ENCODE data around the gene BACH2. TPM values are rescaled to one million over a fixed set of nuclear protein-coding genes. Genes with fewer than 3 reads are reported as not detected.
"Not testable (repeated sequence)": the region's sequence is repeated elsewhere in the genome, so short reads cannot be mapped to it uniquely, and the experiment has no call there.

Gene BACH2
- total RNA-seq: 10 to 100 TPM; 44.4 to 48.0 TPM
- polyA plus RNA-seq: 1 to 10 TPM; 6.5 to 7.2 TPM

DNA sequence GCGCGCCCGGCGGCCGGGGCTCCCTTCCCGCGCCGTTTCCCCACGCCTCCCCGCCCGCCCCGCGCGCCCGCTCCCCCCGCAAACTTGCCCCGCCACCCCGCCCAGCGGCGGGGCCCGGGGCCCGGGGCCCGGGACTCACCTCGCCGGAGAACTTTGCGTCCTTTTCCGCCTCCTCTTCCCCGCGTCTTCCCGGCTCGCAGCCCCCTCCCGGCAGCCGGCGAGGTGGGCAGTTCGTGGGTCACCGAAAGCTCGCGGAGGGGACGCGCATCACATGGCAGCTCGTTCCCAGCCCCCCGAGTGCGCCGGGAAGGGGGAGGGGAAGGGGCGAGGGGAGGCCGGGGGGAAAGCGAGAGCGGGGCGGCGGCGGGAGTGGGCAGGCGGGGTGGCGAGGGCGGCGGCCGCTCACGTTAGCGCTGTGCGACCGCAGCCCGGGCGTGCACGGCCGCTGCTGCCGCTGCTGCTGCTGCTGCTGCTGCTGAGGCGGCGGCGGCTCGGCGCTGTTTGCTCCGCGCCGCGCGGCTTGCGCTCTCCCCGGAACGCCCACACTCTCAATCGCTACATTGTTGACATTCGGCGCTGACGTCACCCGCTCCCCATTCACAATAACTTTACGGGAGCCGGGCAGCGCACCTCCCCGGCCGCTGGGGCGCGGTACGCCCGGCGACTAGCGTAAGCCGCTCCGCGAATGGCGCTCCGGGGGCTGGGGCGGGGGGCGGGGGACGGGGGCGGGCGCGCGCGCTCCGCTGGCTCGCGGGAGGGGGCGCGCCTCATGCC, at the start of gene BACH2:
Gene BACH2, minus strand, starts transcription at position 503 of the 774 bp plus-strand sequence. CDS start 287,999 bp downstream, outside the sequence.
- Mint-ChIP-seq H3K9me3 (no peaks in the 10 kb centered on the region), H3K36me3 (peaks cover 0 to 15% of the 10 kb centered on the region in 2 donors), H3K27me3 (peaks cover 0 to 4% of the 10 kb centered on the region in 2 donors), H3K4me1 (peaks cover 14 to 40% (median 24%) of the 10 kb centered on the region in 4 donors), H3K4me3 (peak within 1 kb of the TSS; percentile 90 to 96 (median 93)), H3K27ac (peak within 1 kb of the TSS; percentile 92 to 99 (median 97))
- Histone ChIP-seq H3K36me3 (ENCODE audit: insufficient read depth, low read length) (no peaks in the 10 kb centered on the region), H3K27me3 (ENCODE audit: insufficient read depth, low read length) (no peaks in the 10 kb centered on the region), H3K9me3 (ENCODE audit: control insufficient read depth in 1 of 2, low read length in 2 of 2) (no peaks in the 10 kb centered on the region), H3K4me1 (ENCODE audit: insufficient read depth, low read length) (peaks cover 40% of the 10 kb centered on the region), H3K4me3 (ENCODE audit: low read length in 2 of 2) (peak within 1 kb of the TSS; percentile 43 to 81), H3K27ac (ENCODE audit: low read depth, low read length) (peak within 1 kb of the TSS; percentile 65)
- intact Hi-C loops (cut with micrococcal nuclease): loop anchor here (1.0 to 10.0 kb wide), 7 partner anchors 12 to 1212 kb away; partner anchors contain the start of genes CASP8AP2, MAP3K7 and PNRC1
- ChIA-PET CTCF (ENCODE audit: partially characterized antibody) (interaction anchor here (0.8 to 4.0 kb wide), 19 partner anchors 9 to 355 kb away, joined by 3 to 46 read pairs (median 4); no protein-coding TSS in a partner anchor), POLR2A (ENCODE audit: partially characterized antibody) (interaction anchor here (0.6 to 5.1 kb wide), 24 partner anchors 8 to 1216 kb away, joined by 3 to 79 read pairs (median 4); partner anchors contain the start of gene PNRC1)
- peak; percentile 90 to 96 (median 92) for DNase-seq

DNA sequence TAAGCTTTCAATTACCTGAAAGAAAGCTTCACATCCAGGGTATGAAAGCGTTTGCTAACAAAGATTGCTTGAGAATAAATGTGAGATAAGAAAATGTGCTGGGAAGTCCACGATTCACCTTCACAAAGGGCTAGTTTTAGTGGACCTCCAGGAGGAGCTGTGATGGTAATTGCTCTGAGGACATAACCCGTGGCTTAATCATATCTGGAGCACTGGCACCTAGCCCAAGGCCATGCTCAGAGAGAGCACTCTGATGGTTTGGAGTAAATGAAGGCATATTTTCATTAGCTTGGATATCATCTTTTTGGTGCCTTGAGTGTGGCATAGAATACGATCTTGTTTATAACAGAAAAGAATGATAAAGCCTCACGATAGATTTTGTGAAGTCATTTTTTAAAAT, 46.9 kb upstream of the BACH2 start:
- ChIA-PET POLR2A (ENCODE audit: partially characterized antibody) (interaction anchor here (1.1 kb wide), 1 partner anchor 9 kb away, joined by 4 read pairs; no protein-coding TSS in a partner anchor), CTCF (ENCODE audit: partially characterized antibody) (interaction anchor here (1.4 kb wide), 1 partner anchor 10 kb away, joined by 4 read pairs; no protein-coding TSS in a partner anchor)
- intact Hi-C loops (cut with micrococcal nuclease): no loop called here

DNA sequence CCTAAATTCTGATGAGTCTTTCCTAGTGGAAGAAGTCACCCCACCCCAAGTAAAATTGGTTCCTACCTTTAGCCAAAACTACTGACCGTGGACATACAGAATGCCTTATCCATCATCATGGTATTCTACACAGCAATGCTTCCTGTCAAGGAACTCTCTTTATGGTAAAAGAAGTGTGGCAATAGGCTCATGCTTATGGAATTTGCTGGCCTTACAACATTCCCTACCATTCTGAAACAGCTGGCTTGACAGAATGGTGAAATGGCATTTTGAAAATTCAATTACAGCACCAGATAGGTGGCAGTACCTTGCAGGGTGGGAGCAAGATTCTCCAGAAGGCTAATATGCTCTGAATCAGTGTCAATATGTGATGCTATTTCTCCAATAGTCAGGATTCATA, 41.8 kb upstream of the BACH2 start:
- CTCF ChIA-PET (ENCODE audit: partially characterized antibody): no interaction called here
- no peaks in the 10 kb centered on the region for H3K4me1 Mint-ChIP-seq

More for the DNA sequence above, 46.9 kb upstream of the BACH2 start:
- DNase-seq: no peak
- Mint-ChIP-seq H3K36me3 (no peaks in the 10 kb centered on the region), H3K4me1 (no peaks in the 10 kb centered on the region), H3K4me3 (no peak overlapping the region), H3K27me3 (peaks cover 8 to 10% of the 10 kb centered on the region in 2 donors), H3K27ac (no peak overlapping the region), H3K9me3 (peaks cover 0 to 5% (median 0%) of the 10 kb centered on the region in 8 donors)
- Histone ChIP-seq H3K4me1 (ENCODE audit: insufficient read depth, low read length) (no peaks in the 10 kb centered on the region), H3K27me3 (ENCODE audit: insufficient read depth, low read length) (peaks cover 5% of the 10 kb centered on the region), H3K36me3 (ENCODE audit: insufficient read depth, low read length) (no peaks in the 10 kb centered on the region), H3K9me3 (ENCODE audit: control insufficient read depth in 1 of 2, low read length in 2 of 2) (no peaks in the 10 kb centered on the region), H3K4me3 (ENCODE audit: low read length in 2 of 2) (no peak overlapping the region), H3K27ac (ENCODE audit: low read depth, low read length) (no peak overlapping the region)

DNA sequence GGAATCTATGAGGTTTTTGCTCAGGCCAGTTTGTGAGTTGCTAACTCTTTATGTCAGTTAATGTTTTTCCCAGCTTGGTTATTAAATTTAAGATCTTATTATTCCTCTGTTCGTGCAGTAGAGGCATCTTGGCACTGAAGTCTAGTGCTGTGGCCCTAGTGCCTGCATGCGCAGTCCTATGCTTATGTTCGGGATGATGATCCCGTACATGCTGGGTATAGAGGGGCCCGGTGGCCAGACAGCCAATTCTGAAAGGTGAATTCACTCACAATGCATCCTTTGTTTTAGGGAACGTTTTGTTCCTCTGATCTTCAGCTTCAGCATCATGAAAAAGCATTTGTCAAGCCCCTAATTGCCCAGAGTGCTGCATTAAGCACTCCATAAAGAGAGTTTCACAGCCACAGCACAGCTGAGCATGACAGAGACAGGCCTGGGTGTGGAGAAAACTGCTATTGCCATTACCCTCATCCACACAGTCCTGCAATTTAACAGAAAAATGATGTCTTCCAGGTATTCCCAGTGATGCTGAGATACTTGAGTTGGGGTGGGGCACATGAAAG, 39.8 kb upstream of the BACH2 start:
- H3K4me3 ChIP-seq (ENCODE audit: low read length in 2 of 2): no peak overlapping the region
- no peaks in the 10 kb centered on the region for H3K4me1 ChIP-seq (ENCODE audit: insufficient read depth, low read length)
- no peak overlapping the region for H3K4me3 Mint-ChIP-seq
- H3K36me3 Mint-ChIP-seq: no peaks in the 10 kb centered on the region
- peak overlapping the region in 1 of 7 donors; percentile 31 for H3K27ac Mint-ChIP-seq
- no peak overlapping the region for H3K27ac ChIP-seq (ENCODE audit: low read depth, low read length)
- no peaks in the 10 kb centered on the region for H3K27me3 ChIP-seq (ENCODE audit: insufficient read depth, low read length)
- H3K27me3 Mint-ChIP-seq: no peaks in the 10 kb centered on the region
- no peak for DNase-seq
- ChIA-PET POLR2A (ENCODE audit: partially characterized antibody) (no interaction called here), CTCF (ENCODE audit: partially characterized antibody) (interaction anchor here (0.7 to 1.1 kb wide), 2 partner anchors 142 to 396 kb away, joined by 3 to 4 read pairs; no protein-coding TSS in a partner anchor)
- peaks cover 0 to 4% (median 2%) of the 10 kb centered on the region in 8 donors for H3K9me3 Mint-ChIP-seq
- H3K4me1 Mint-ChIP-seq: no peaks in the 10 kb centered on the region
- H3K9me3 ChIP-seq (ENCODE audit: control insufficient read depth in 1 of 2, low read length in 2 of 2): no peaks in the 10 kb centered on the region
- intact Hi-C loops (cut with micrococcal nuclease): no loop called here
- no peaks in the 10 kb centered on the region for H3K36me3 ChIP-seq (ENCODE audit: insufficient read depth, low read length)

More for the DNA sequence above, 41.8 kb upstream of the BACH2 start:
- intact Hi-C loops (cut with micrococcal nuclease): no loop called here
- no peak overlapping the region for H3K4me3 ChIP-seq (ENCODE audit: low read length in 2 of 2)
- POLR2A ChIA-PET (ENCODE audit: partially characterized antibody): no interaction called here
- H3K27me3 ChIP-seq (ENCODE audit: insufficient read depth, low read length): no peaks in the 10 kb centered on the region
- no peak overlapping the region for H3K27ac Mint-ChIP-seq
- H3K4me3 Mint-ChIP-seq: no peak overlapping the region
- DNase-seq: no peak
- H3K27me3 Mint-ChIP-seq: no peaks in the 10 kb centered on the region
- no peaks in the 10 kb centered on the region for H3K36me3 ChIP-seq (ENCODE audit: insufficient read depth, low read length)
- no peak overlapping the region for H3K27ac ChIP-seq (ENCODE audit: low read depth, low read length)
- H3K9me3 ChIP-seq (ENCODE audit: control insufficient read depth in 1 of 2, low read length in 2 of 2): no peaks in the 10 kb centered on the region
- H3K36me3 Mint-ChIP-seq: no peaks in the 10 kb centered on the region
- peaks cover 0 to 4% (median under 1%) of the 10 kb centered on the region in 8 donors for H3K9me3 Mint-ChIP-seq
- H3K4me1 ChIP-seq (ENCODE audit: insufficient read depth, low read length): no peaks in the 10 kb centered on the region

DNA sequence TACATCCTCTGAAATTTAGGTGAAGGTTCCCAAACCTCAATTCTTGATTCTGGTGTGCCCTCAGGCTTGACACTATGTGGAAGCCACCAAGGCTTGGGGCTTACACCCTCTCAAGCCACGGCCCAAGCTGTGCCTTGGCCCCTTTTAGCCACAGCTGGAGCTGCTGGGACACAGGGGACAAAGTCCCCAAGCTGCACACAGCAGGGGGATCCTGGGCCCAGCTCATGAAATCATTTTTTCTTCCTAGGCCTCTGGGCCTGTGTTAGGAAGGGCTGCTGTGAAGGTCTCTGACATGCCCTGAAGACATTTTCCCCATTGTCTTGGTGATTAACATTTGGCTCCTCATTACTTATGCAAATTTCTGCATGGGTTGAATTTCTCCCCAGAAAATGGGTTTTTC, 37.3 kb upstream of the BACH2 start:
- H3K27me3 Mint-ChIP-seq: no peaks in the 10 kb centered on the region
- peaks cover 0 to 4% (median 2%) of the 10 kb centered on the region in 8 donors for H3K9me3 Mint-ChIP-seq
- no peaks in the 10 kb centered on the region for H3K36me3 Mint-ChIP-seq
- Histone ChIP-seq H3K4me3 (ENCODE audit: low read length in 2 of 2) (no peak overlapping the region), H3K9me3 (ENCODE audit: control insufficient read depth in 1 of 2, low read length in 2 of 2) (no peaks in the 10 kb centered on the region), H3K36me3 (ENCODE audit: insufficient read depth, low read length) (no peaks in the 10 kb centered on the region), H3K27ac (ENCODE audit: low read depth, low read length) (no peak overlapping the region), H3K27me3 (ENCODE audit: insufficient read depth, low read length) (no peaks in the 10 kb centered on the region), H3K4me1 (ENCODE audit: insufficient read depth, low read length) (no peaks in the 10 kb centered on the region)
- H3K4me1 Mint-ChIP-seq: no peaks in the 10 kb centered on the region
- CTCF ChIA-PET (ENCODE audit: partially characterized antibody): no interaction called here
- DNase-seq: no peak
- intact Hi-C loops (cut with micrococcal nuclease): no loop called here
- H3K4me3 Mint-ChIP-seq: no peak overlapping the region
- no peak overlapping the region for H3K27ac Mint-ChIP-seq
- POLR2A ChIA-PET (ENCODE audit: partially characterized antibody): no interaction called here

DNA sequence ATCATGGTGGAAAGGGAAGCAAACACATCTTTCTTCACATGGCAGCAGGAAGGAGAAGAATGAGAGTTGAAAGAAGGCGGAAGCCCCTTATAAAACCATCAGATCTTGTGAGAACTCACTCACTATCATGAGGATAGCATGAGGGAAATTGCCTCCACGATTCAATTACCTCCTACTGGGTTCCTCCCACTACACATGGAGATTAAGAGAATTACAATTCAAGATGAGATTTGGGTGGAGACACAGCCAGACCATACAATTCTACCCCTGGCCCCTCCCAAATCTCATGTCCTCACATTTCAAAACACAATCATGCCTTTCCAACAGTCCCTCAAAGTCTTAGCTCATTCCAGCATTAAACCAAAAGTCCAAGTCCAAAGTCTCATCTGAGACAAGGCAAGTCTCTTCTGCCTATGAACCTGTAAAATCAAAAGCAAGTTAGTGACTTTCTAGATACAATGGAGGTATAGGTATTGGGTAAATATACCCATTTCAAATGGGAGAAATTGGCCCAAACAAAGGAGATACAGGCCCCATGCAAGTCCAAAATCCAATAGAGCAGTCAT, 36.4 kb upstream of the BACH2 start:
- H3K27me3 ChIP-seq (ENCODE audit: insufficient read depth, low read length); H3K4me1 Mint-ChIP-seq; H3K27me3 Mint-ChIP-seq; H3K36me3 Mint-ChIP-seq; H3K4me3 ChIP-seq (ENCODE audit: low read length in 2 of 2); H3K9me3 ChIP-seq (ENCODE audit: control insufficient read depth in 1 of 2, low read length in 2 of 2); H3K27ac ChIP-seq (ENCODE audit: low read depth, low read length); H3K36me3 ChIP-seq (ENCODE audit: insufficient read depth, low read length); DNase-seq; POLR2A ChIA-PET (ENCODE audit: partially characterized antibody); H3K9me3 Mint-ChIP-seq; H3K4me1 ChIP-seq (ENCODE audit: insufficient read depth, low read length); H3K27ac Mint-ChIP-seq; H3K4me3 Mint-ChIP-seq; CTCF ChIA-PET (ENCODE audit: partially characterized antibody); intact Hi-C loops (cut with micrococcal nuclease): not testable (repeated sequence)
